Tibial nerve (tissue), 3 donors: ENCODE measurements around the gene GOLGA6D.

Source experiments
- CTCF ChIP-seq, 5 experiments: fragments of 200-600 bp in 3 of 5; fragments of 450-650 bp in 2 of 5; sonication (generic) in 3 of 5; IDR thresholded peaks; one replicate each; pipeline ENCODE4 v1.5.1; 2016 to 2019; ENCODE audit warnings: antibody characterized with exemption in 5 of 5, mild to moderate bottlenecking in 3 of 5, moderate library complexity in 2 of 5
- POLR2A ChIP-seq, 2 donors: fragments of 450-650 bp; IDR thresholded peaks; one replicate each; pipeline ENCODE4 v1.6.1; 2017; ENCODE audit warnings: antibody characterized with exemption in 2 of 2, mild to moderate bottlenecking in 2 of 2, moderate library complexity in 2 of 2

GRCh38 chr15:75235051-75235673 lies 47.5 kb upstream of the GOLGA6D start:
- no peak for TF ChIP-seq CTCF (IDR thresholded peaks at IDR 0.05)
- no peak for TF ChIP-seq POLR2A (IDR thresholded peaks at IDR 0.05)
